Measurements from ENCODE around the gene ODAD3. TPM values are rescaled to one million over a fixed set of nuclear protein-coding genes. Genes with fewer than 3 reads are reported as not detected.
"Not testable (repeated sequence)": the region's sequence is repeated elsewhere in the genome, so short reads cannot be mapped to it uniquely, and the experiment has no call there.

ODAD3 gene
- total and polyA plus RNA-seq, 2 experiments from 2014 or later = 0.44 to 0.54 TPM

GRCh38 chr19:11473725-11474124 is 38.8 kb upstream of the ODAD3 start:
- Histone ChIP-seq H3K4me1 (ENCODE audit: insufficient read depth) (no peaks in the 10 kb centered on the region), H3K27me3 (replicated peaks; ENCODE audit: insufficient read depth) (no peaks in the 10 kb centered on the region), H3K4me2 (ENCODE audit: unreplicated experiment) (no peak overlapping the region), H3K9me3 (ENCODE audit: low read depth) (no peaks in the 10 kb centered on the region), H3K36me3 (ENCODE audit: low read depth) (no peaks in the 10 kb centered on the region), H3F3A (ENCODE audit: insufficient read depth) (no peaks in the 10 kb centered on the region), H3K79me2 (ENCODE audit: insufficient read depth) (no peaks in the 10 kb centered on the region), H2AFZ (no peak overlapping the region), H3K27ac (no peak overlapping the region), H4K20me1 (ENCODE audit: insufficient read depth) (no peaks in the 10 kb centered on the region), H3K9ac (no peak overlapping the region), H3K9me2 (ENCODE audit: insufficient read depth) (no peaks in the 10 kb centered on the region), H3K4me3 (no peak overlapping the region)
- WGBS, 2 experiments (ENCODE audit: low coverage in 1 of 2, low lambda C conversion rate in 2 of 2, missing lambda C conversion rate in 2 of 2) = 11 to 12% methylated on average over 4 of the region's 4 CpGs
- in situ Hi-C loops (cut with MboI) = loop anchor here (25.0 kb wide), 1 partner anchor 186 kb away; the partner anchor contains the start of gene TSPAN16
- TF ChIP-seq EZH2 (IDR thresholded peaks at IDR 0.05; ENCODE audit: insufficient read depth, poor library complexity, severe bottlenecking) (no peak), EZH2phosphoT487 (IDR thresholded peaks at IDR 0.05; ENCODE audit: insufficient read depth, low read depth) (no peak)
- no peak for DNase-seq

GRCh38 chr19:11468266-11468845 is 33.4 kb upstream of the ODAD3 start:
- in situ Hi-C loops (cut with MboI) = loop anchor here (25.0 kb wide), 1 partner anchor 181 kb away; the partner anchor contains the start of gene TSPAN16
- not testable (repeated sequence) for H4K20me1 ChIP-seq (ENCODE audit: insufficient read depth); H3K4me3 ChIP-seq; H3K4me1 ChIP-seq (ENCODE audit: insufficient read depth); H3K9me3 ChIP-seq (ENCODE audit: low read depth); H3K9me2 ChIP-seq (ENCODE audit: insufficient read depth); H3F3A ChIP-seq (ENCODE audit: insufficient read depth); H3K27me3 ChIP-seq (replicated peaks; ENCODE audit: insufficient read depth); H3K27ac ChIP-seq; H3K9ac ChIP-seq; H3K36me3 ChIP-seq (ENCODE audit: low read depth); H3K79me2 ChIP-seq (ENCODE audit: insufficient read depth); H2AFZ ChIP-seq; H3K4me2 ChIP-seq (ENCODE audit: unreplicated experiment)
- 27 to 30% methylated on average over 8 of the region's 8 CpGs for WGBS, 2 experiments (ENCODE audit: low coverage in 1 of 2, low lambda C conversion rate in 2 of 2, missing lambda C conversion rate in 2 of 2)
- DNase-seq = peak; percentile 29

GRCh38 chr19:11465600-11465999 is 30.7 kb upstream of the ODAD3 start:
- H3K79me2 ChIP-seq (ENCODE audit: insufficient read depth) = no peaks in the 10 kb centered on the region
- no peak overlapping the region for H3K4me2 ChIP-seq (ENCODE audit: unreplicated experiment)
- no peaks in the 10 kb centered on the region for H3K9me2 ChIP-seq (ENCODE audit: insufficient read depth)
- H3K36me3 ChIP-seq (ENCODE audit: low read depth) = no peaks in the 10 kb centered on the region
- H3K4me1 ChIP-seq (ENCODE audit: insufficient read depth) = no peaks in the 10 kb centered on the region
- no peak overlapping the region for H3K4me3 ChIP-seq
- no peak overlapping the region for H3K9ac ChIP-seq
- in situ Hi-C loops (cut with MboI) = loop anchor here (25.0 kb wide), 1 partner anchor 178 kb away; the partner anchor contains the start of gene TSPAN16
- DNase-seq = no peak
- no peak overlapping the region for H2AFZ ChIP-seq
- H3K27ac ChIP-seq = no peak overlapping the region
- no peaks in the 10 kb centered on the region for H4K20me1 ChIP-seq (ENCODE audit: insufficient read depth)
- no peak for TF ChIP-seq EZH2 (IDR thresholded peaks at IDR 0.05; ENCODE audit: insufficient read depth, poor library complexity, severe bottlenecking)
- TF ChIP-seq EZH2phosphoT487 (IDR thresholded peaks at IDR 0.05; ENCODE audit: insufficient read depth, low read depth) = no peak
- no peaks in the 10 kb centered on the region for H3K9me3 ChIP-seq (ENCODE audit: low read depth)
- no peaks in the 10 kb centered on the region for H3F3A ChIP-seq (ENCODE audit: insufficient read depth)
- 23 to 37% methylated on average over 5 to 8 of the region's 8 CpGs for WGBS, 2 experiments (ENCODE audit: low coverage in 1 of 2, low lambda C conversion rate in 2 of 2, missing lambda C conversion rate in 2 of 2)
- H3K27me3 ChIP-seq (replicated peaks; ENCODE audit: insufficient read depth) = no peaks in the 10 kb centered on the region

GRCh38 chr19:11464333-11465265 is 29.7 kb upstream of the ODAD3 start:
- Histone ChIP-seq H3K9ac (no peak overlapping the region), H3K4me1 (ENCODE audit: insufficient read depth) (no peaks in the 10 kb centered on the region), H3K9me3 (ENCODE audit: low read depth) (no peaks in the 10 kb centered on the region), H3K4me2 (ENCODE audit: unreplicated experiment) (no peak overlapping the region), H3K27me3 (replicated peaks; ENCODE audit: insufficient read depth) (no peaks in the 10 kb centered on the region), H3K9me2 (ENCODE audit: insufficient read depth) (no peaks in the 10 kb centered on the region), H3K36me3 (ENCODE audit: low read depth) (no peaks in the 10 kb centered on the region), H3F3A (ENCODE audit: insufficient read depth) (no peaks in the 10 kb centered on the region), H3K79me2 (ENCODE audit: insufficient read depth) (no peaks in the 10 kb centered on the region), H3K4me3 (no peak overlapping the region), H2AFZ (no peak overlapping the region), H3K27ac (no peak overlapping the region), H4K20me1 (ENCODE audit: insufficient read depth) (no peaks in the 10 kb centered on the region)
- DNase-seq = no peak
- TF ChIP-seq EZH2phosphoT487 (IDR thresholded peaks at IDR 0.05; ENCODE audit: insufficient read depth, low read depth) (no peak), EZH2 (IDR thresholded peaks at IDR 0.05; ENCODE audit: insufficient read depth, poor library complexity, severe bottlenecking) (no peak)
- in situ Hi-C loops (cut with MboI) = loop anchor here (25.0 kb wide), 1 partner anchor 177 kb away; the partner anchor contains the start of gene TSPAN16
- WGBS, 2 experiments (ENCODE audit: low coverage in 1 of 2, low lambda C conversion rate in 2 of 2, missing lambda C conversion rate in 2 of 2) = 67 to 76% methylated on average over 9 to 11 of the region's 11 CpGs
